ENCODE measurements around the gene CCND2. TPM values are rescaled to one million over a fixed set of nuclear protein-coding genes. Genes with fewer than 3 reads are reported as not detected.

Gene CCND2
- total RNA-seq, 2 experiments from 2014 or later: not detected

DNA sequence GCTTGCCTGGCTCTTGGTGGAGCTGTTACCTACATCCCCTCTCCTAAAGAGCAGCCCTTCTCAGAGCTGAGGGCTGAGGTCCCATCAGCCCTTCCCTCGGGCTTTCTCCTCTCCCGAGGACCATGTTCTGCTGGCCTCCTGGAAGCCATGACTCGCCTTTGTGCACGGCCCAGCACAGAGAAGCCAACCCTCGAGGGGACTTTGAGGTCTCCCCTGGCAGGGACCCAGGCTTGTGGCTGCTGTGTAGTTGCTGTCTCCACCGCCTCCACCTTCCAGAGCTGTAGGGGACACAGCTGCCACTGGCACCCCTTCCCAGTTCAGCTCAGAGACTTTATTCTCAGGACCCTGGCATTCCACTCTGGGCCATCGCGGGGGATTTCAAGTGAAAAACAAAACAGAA lies 22.9 kb upstream of the CCND2 start:
- POLR2A ChIA-PET: no interaction called here
- CTCF ChIA-PET (ENCODE audit: unreplicated experiment): no interaction called here
- Histone ChIP-seq H3K27ac (ENCODE audit: low read depth, low read length, poor library complexity, severe bottlenecking) (no peak overlapping the region), H3K4me3 (ENCODE audit: low read depth, low read length, poor library complexity, severe bottlenecking) (no peak overlapping the region), H3K4me1 (ENCODE audit: insufficient read depth, low read length, poor library complexity, severe bottlenecking) (no peaks in the 10 kb centered on the region), H2AFZ (ENCODE audit: low read length) (no peak overlapping the region), H3K36me3 (ENCODE audit: insufficient read depth, low read length) (no peaks in the 10 kb centered on the region), H3K4me2 (ENCODE audit: low read length) (no peak overlapping the region), H3K79me2 (ENCODE audit: insufficient read depth, low read depth, low read length) (no peaks in the 10 kb centered on the region), H4K20me1 (ENCODE audit: insufficient read depth, low read length) (no peaks in the 10 kb centered on the region), H3K9me3 (ENCODE audit: low read length) (no peaks in the 10 kb centered on the region), H3K9me2 (ENCODE audit: insufficient read depth, low read length) (no peaks in the 10 kb centered on the region)
- no peak for TF ChIP-seq EZH2phosphoT487 (IDR thresholded peaks at IDR 0.05; ENCODE audit: borderline replicate concordance, low read depth, low read length)
- TF ChIP-seq, protein P1, sequence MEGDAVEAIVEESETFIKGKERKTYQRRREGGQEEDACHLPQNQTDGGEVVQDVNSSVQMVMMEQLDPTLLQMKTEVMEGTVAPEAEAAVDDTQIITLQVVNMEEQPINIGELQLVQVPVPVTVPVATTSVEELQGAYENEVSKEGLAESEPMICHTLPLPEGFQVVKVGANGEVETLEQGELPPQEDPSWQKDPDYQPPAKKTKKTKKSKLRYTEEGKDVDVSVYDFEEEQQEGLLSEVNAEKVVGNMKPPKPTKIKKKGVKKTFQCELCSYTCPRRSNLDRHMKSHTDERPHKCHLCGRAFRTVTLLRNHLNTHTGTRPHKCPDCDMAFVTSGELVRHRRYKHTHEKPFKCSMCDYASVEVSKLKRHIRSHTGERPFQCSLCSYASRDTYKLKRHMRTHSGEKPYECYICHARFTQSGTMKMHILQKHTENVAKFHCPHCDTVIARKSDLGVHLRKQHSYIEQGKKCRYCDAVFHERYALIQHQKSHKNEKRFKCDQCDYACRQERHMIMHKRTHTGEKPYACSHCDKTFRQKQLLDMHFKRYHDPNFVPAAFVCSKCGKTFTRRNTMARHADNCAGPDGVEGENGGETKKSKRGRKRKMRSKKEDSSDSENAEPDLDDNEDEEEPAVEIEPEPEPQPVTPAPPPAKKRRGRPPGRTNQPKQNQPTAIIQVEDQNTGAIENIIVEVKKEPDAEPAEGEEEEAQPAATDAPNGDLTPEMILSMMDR (conservative IDR thresholded peaks at IDR 0.05; ENCODE audit: low read length): no peak
- intact Hi-C loops (cut with micrococcal nuclease; ENCODE audit: unreplicated experiment): no loop called here
- BruUV-seq (replicated peaks): no TSS peak
- DNase-seq (ENCODE audit: low spot score): no peak

GRCh38 chr12:4251216-4251891 lies 22.2 kb upstream of the CCND2 start:
- H3K36me3 ChIP-seq (ENCODE audit: insufficient read depth, low read length): no peaks in the 10 kb centered on the region
- H3K27ac ChIP-seq (ENCODE audit: low read depth, low read length, poor library complexity, severe bottlenecking): no peak overlapping the region
- TF ChIP-seq, protein P1 (conservative IDR thresholded peaks at IDR 0.05; ENCODE audit: low read length): no peak
- no peak for TF ChIP-seq EZH2phosphoT487 (IDR thresholded peaks at IDR 0.05; ENCODE audit: borderline replicate concordance, low read depth, low read length)
- ChIA-PET CTCF (ENCODE audit: unreplicated experiment) (no interaction called here), POLR2A (no interaction called here)
- H3K4me1 ChIP-seq (ENCODE audit: insufficient read depth, low read length, poor library complexity, severe bottlenecking): no peaks in the 10 kb centered on the region
- H2AFZ ChIP-seq (ENCODE audit: low read length): no peak overlapping the region
- no peaks in the 10 kb centered on the region for H3K9me2 ChIP-seq (ENCODE audit: insufficient read depth, low read length)
- no peaks in the 10 kb centered on the region for H4K20me1 ChIP-seq (ENCODE audit: insufficient read depth, low read length)
- no peak overlapping the region for H3K4me3 ChIP-seq (ENCODE audit: low read depth, low read length, poor library complexity, severe bottlenecking)
- no peak overlapping the region for H3K4me2 ChIP-seq (ENCODE audit: low read length)
- DNase-seq (ENCODE audit: low spot score): no peak
- no peaks in the 10 kb centered on the region for H3K9me3 ChIP-seq (ENCODE audit: low read length)
- intact Hi-C loops (cut with micrococcal nuclease; ENCODE audit: unreplicated experiment): no loop called here
- no TSS peak for BruUV-seq (replicated peaks)
- no peaks in the 10 kb centered on the region for H3K79me2 ChIP-seq (ENCODE audit: insufficient read depth, low read depth, low read length)

DNA sequence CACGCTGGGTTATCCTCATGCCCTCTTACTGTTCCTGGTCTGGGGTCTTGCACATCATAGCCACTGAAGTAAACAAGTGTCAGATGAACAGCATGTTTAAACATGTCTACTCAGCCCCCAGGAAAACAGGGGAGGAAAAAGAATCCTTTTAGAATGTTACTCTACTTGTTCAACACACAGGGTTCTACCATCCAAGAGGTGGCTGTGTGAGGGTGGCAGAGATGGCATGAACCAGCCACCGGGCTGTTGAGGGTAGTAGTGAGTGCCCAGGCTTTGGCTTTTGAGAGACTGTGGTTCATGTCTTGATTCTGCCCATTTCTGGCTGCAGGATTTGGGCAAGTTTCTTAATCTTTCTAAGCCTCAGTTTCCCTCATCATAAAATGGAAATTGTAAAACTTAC lies 21.6 kb upstream of the CCND2 start:
- no peak for DNase-seq (ENCODE audit: low spot score)
- H3K9me3 ChIP-seq (ENCODE audit: low read length): no peaks in the 10 kb centered on the region
- H3K4me3 ChIP-seq (ENCODE audit: low read depth, low read length, poor library complexity, severe bottlenecking): no peak overlapping the region
- no peaks in the 10 kb centered on the region for H4K20me1 ChIP-seq (ENCODE audit: insufficient read depth, low read length)
- H3K36me3 ChIP-seq (ENCODE audit: insufficient read depth, low read length): no peaks in the 10 kb centered on the region
- H2AFZ ChIP-seq (ENCODE audit: low read length): no peak overlapping the region
- H3K4me2 ChIP-seq (ENCODE audit: low read length): no peak overlapping the region
- H3K9me2 ChIP-seq (ENCODE audit: insufficient read depth, low read length): no peaks in the 10 kb centered on the region
- BruUV-seq (replicated peaks): no TSS peak
- POLR2A ChIA-PET: no interaction called here
- no peak for TF ChIP-seq EZH2phosphoT487 (IDR thresholded peaks at IDR 0.05; ENCODE audit: borderline replicate concordance, low read depth, low read length)
- TF ChIP-seq, protein P1 (conservative IDR thresholded peaks at IDR 0.05; ENCODE audit: low read length): no peak
- H3K27ac ChIP-seq (ENCODE audit: low read depth, low read length, poor library complexity, severe bottlenecking): no peak overlapping the region
- no peaks in the 10 kb centered on the region for H3K79me2 ChIP-seq (ENCODE audit: insufficient read depth, low read depth, low read length)
- intact Hi-C loops (cut with micrococcal nuclease; ENCODE audit: unreplicated experiment): no loop called here
- no peaks in the 10 kb centered on the region for H3K4me1 ChIP-seq (ENCODE audit: insufficient read depth, low read length, poor library complexity, severe bottlenecking)
- CTCF ChIA-PET (ENCODE audit: unreplicated experiment): no interaction called here

Measured in OCI-LY7 (cell line).